GM18867 (cell line): ENCODE data around the gene ZNF366.

Source experiments
- ATAC-seq: cut with Tn5 transposase; IDR thresholded peaks from one replicate; pipeline ENCODE4 v1.9.1; 2021; ENCODE audit warnings: mild to moderate bottlenecking, moderate library complexity; ENCODE audit not compliant: unreplicated experiment

Gene ZNF366

DNA sequence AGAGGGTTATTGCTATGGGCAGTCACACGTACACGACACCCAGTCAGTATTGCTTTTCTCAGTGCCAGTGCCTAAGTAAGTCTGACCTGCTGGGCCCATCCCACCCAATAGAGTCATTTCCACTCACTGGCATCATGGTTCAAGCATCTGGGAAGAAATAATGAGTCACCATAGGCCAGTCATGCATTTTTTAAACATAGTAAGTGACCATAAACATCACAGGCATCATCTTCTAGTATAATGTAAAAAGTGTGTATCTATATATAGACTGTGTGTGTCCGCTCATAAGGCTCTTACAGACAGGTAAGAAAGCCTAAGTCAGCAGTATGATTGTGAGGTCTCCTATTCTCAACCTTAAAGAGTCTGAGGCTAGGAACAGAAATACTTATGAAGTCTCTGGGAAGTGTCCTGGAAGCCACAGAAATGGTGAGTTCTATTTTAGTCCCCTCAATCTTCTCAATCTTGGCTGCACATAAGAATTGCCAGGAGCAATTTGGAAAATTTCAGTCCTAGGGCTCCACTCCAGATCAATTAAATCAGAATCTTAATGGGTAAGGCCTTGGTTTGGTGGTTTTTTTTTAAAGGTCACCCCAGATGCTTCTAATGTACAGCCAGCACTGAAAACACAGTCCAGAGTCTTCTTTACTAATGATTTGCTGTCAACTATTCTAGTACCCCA, 65.2 kb downstream of the ZNF366 start:
- ATAC-seq: no peak

DNA sequence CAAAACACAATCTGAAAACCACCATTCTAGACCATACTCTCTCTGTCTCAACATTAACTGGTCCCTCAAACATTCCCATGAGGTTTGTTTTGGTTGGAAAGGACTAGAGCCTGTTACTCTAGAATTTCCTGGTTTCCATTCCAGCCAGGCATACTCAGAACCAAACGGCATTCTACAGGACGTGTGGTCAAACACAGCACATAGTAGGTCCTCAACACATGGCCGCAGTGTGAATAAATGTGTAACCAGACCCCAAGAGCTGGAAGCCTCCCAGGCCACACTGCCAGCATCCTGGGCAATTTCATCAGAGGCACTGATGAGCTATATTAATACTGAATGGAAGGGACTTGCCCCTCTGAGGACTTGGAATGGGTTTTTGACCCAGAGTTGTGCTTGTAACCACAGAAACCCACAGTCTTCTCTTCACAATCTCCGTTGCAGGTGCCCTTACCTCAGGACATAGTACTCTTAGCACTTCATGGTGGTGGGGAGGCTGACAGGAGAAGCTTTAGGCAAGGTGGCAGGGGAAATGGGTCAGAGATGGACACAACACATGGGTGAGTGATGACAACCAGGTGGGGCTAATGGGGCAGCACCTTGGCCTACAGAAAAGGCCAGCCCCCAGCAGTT, 66.0 kb downstream of the ZNF366 start:
- no peak for ATAC-seq

DNA sequence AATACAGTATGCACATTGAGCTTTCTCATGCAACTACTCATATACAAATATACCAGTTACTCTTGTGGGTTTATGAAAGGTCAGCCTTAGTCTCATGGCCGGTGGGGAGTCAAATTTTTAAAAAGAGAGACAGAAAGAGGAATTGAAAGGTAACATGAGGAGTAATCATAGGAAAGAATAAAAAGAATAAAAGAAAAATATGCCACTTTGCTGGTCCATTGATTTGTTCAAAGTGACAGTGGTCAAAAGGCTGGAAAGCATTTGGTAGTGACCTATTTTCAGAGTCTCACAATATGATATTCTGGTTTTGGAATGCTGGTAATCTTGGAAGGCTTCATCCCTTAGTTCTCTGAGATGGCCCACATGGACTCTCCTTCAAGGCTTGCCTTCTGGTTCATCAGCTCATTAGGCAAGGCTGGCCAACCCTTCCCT, 67.0 kb downstream of the ZNF366 start:
- peak; percentile 61 for ATAC-seq

DNA sequence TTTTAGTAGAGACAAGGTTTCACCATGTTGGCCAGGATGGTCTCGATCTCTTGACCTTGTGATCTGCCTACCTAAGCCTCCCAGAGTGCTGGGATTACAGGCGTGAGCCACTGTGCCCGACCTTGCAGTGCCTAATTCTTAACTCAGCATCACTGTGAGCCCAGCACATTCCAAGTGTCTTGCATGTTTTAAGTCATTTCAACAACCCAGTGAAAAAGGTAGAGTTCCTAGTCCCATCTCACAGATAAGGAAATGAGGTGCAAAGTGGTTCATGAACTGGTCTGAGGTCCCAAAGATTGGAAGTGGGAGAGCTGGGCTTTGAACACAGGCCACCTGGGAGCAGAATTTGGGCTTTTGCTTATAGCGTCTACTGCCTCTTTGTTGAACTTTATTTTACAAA, 68.0 kb downstream of the ZNF366 start:
- ATAC-seq: no peak

DNA sequence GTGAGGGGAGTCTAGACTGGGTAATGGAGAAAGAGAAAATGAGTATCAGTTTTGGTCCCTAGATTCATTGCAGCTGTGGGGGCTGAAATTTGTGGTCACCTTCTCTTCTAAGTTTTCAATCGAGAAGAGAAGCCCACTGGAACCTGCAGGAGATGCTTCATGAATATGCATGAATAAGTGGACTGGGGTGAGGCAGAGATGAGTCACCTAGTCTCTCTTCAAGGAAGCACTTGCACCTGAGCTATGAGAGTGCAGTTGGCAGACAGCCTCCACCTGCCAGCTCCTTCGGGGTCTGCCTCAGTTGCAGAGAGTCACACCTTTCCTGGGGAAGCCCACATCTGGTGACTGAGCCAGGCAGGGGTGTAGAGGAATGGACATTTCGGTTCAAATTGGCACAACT, 69.1 kb downstream of the ZNF366 start:
- no peak for ATAC-seq

DNA sequence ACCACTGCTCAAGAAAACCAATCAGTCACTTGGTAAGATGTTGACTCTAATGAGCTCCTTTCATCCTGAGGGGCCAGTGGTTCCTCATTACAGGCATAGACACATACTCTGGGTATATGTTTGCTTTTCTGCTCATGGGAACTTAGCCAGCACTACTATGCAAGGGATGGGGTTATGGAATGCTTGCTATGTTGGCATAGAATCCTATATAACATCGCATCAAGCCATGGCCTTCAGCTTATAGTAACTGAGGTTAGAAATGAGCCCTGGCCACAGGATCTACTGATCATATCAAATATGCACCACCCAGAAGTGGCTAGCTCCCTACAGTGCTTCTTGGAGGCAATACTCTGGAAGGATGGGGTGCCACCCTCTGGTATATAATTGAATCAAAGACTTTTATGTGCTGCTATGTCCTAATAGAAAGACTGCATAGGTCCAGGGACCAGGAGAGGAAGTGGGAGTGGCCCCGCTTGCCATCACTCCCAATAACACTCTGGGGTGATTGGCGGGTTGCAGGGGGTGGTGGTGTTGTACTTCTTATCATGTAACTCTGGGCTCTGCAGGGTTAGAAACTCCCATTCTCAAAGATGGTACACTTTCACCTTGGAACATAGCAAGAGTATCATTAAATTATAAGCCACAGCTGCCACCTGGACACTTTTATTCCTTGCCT, 70.3 kb downstream of the ZNF366 start:
- ATAC-seq: no peak

DNA sequence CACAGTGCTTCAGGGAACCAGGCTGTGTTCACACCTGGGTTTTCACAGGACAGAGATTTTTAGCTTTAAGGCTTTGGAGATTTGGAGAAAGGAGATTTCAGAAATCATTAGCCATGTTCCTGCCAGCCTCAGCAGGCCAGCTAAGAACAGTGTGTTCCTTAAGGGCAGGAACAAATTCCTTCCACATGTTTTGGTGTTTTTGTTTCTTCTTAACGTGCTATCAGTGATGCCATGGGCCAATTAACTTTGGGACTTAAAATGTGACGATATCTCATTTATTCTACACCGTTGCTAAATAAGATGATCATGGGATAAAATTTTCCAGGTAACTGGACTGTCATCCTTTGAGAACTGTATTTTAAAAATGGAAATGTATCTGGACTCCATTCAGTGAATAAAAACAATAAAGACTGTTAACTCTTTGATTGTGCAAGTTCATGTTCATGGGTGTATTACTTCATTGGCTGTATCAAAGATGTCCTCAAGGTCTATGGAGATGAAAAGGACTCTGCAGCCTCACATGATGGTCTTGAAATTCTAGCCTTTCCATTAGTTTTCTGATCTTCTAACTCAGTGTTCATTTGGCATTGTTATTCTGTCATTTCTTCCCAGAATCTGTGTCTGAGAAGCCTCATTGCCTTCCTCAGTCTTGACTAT, 72.3 kb downstream of the ZNF366 start:
- no peak for ATAC-seq

DNA sequence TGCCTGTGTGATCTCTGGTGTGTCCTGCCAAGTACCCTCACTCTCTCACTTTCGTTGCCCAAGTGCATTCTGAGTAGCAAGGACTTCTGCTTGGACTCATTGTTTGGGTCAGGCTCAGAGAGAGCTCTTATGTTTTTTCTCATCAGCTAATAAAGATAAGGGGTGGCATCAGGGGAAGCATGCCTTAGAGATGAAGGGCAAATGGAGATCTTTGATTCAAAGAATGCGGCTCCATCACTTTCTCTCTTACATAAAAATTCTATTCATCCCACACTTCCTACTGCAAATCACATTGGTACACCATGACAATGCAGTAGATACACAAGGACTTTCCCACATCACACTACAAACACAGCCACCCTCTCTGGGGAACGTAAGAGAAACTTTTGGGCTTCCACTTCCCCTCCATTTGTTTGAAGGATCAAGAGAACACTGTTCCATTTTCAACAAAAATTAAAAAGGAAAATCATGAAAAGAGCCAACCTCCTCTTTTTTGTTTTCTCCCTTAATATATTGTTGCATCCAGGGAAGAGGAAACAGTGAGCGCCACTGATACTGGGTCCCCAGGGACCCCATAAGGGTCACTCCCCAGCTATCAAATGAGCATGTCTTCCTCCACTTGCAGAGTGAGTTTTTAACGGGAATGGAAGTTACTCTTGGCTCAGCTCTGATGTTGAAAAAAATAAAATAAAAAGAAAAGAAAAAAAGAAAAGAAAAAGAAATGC, 73.0 kb downstream of the ZNF366 start:
- ATAC-seq: no peak

DNA sequence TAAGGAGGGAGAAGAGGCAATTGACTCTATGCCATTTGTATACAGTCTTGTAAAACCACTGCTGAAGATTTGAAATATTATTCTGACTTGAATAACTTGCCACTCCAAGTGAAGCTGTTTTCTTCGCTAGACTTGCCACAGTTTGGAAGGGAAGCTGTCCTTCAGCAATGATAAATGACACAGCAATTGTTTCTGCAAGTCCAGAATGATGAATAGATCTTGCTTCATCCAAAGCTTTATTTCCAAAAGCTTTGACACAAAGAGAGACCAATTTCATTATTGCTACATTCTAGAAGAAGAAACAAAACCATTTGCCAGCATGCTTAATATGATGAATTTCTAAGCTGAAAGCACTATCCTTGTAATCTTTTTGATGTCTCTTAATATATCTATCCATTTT, 73.7 kb downstream of the ZNF366 start:
- no peak for ATAC-seq

DNA sequence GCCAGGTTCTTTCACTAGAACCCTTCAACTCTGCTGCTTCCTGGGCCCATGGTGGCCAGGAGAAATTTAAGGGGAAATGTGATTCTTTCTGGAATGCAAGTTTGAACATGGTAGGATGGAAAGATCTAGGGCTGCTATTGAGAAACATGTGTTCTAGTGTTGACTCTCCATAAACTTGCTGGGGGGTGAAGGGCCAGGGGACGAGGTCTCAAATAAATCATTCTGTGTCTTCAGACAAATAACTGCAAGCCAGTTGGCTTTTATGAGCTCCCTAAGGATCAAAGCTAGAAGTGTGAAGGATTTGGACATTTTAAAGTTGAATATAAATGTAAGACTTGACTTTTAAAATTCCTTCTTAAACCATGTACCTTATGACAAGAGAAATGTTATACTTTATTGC, 78.5 kb downstream of the ZNF366 start:
- no peak for ATAC-seq

DNA sequence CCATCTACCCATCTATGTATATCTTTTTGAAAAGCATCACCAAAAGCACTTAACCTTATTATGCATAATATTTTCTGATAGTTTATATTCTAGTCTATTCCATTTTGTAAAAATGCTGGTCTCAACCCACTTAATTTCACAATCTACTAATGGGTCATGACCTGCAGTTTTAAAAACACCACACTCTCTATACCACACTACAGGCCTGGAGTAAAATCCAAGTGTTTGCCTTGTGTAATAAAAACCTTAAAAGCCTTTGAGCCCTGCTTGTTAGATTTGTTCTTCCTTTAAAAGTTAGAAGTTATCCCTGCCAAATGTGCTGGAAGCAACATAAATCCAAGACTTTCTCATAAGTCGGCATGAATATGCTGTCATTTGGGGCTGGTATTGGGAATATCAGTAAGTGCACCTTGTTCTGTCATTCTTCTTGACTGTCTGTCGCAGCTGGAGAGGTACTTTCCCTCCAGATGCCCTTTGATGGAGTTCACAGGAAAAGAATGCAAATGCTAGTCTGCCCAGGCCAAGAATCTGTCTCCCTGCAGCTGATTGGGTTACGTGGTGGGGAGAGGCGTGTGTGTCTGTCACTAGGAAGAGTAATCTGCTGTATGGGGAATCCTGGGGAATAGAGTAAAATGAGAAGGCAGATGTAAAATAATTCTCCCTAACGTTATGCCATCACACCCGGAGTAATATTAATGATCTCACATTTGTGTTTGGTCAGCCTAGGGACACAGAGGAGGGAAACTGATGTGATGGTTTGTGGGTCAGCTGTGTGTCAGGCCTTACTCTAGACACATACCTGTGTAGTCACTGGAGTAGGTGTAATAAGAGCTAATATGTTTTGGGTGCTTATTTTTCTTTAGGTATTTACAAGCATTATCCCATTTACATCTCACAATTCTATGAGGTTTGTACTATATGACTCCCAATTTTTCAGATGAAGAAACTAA, 79.4 kb downstream of the ZNF366 start:
- no peak for ATAC-seq

DNA sequence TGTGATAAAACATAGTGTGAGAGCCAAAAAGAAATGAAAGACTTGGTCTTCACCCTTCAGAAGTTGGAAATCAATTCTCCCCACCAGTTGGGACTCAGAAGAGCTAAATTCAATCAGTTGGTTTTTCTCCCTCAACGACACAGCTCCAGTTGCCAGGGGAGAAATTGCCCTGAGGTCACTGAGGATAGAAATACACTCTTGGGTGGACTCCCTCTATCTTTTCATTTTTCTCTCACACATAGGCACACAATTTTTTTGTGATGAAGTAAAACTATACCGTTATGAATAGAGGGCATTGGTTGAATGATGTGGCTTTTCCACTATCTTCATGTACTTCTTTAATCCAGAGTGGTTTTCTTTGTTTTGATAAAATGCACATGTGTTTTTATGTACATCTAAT, 80.2 kb downstream of the ZNF366 start:
- ATAC-seq: no peak

DNA sequence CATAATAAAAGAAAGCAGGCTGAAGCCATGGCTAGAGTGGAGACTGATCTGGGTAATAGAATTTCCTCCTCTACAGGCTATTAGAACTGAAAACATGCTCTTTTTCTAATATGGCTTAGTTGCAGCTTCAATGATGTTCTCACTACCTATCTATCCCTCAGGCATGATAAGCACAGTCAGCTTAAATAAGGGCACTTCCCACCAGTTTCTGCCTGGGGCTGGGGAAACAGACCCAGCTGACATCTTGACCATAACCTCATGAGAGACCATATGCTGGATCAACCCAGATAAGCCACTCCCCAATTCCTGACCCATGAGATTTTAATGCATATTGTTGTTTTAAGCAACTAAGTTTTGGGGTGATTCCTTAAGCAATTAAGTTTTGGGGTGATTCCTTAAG, 81.2 kb downstream of the ZNF366 start:
- no peak for ATAC-seq

DNA sequence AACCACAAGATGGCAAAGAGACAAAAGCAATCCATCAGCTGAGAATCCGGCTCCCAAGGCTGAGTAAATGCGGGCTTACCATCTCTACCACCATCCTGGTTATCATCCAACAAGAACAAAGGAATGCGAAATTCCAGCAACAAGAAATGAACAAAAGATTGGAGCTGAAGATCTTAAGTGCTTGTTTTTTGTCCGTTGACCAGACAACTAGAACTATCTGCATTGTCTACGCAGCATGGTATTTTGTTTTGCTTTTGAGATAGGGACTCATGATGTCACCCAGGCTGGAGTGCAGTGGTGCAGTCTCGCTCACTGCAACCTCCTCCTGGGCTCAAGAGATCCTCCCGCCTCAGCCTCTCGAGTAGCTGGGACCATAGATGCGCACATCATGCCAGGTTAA, 88.9 kb downstream of the ZNF366 start:
- ATAC-seq: no peak

DNA sequence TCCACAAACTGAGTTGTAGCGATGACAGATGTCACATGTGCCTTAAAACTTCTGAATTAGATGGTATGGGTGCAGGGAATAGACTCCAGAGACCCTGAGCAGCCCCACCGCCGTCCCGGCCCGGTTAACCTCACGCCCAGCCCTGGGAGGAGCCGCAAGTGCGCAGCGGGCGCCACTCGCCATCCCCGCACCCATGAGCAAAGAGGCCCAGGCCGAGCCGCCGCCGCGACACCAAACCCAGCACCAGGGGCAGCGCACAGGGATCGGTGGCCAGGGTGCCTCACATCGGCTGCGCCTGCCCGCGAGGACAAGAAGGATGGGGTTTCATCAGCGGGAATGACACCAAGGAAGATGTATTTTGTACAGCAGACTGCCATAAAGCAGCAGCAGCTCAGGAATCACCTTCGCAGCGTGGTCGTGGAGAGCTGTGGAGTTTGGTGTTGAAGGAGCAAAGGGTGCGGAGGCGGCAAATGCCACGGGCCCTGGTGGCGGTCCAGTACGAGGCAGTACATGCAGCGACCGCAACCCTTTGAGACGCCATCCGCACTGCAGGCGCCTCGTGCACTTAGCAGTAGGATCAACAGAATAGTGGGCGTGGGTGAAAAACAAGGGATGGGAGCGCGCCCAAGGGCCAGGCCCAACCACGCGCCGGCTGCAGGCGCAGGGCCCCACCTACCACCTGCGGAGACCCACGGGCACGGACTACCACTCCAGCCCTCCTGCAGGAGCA, 89.7 kb downstream of the ZNF366 start:
- ATAC-seq: no peak

DNA sequence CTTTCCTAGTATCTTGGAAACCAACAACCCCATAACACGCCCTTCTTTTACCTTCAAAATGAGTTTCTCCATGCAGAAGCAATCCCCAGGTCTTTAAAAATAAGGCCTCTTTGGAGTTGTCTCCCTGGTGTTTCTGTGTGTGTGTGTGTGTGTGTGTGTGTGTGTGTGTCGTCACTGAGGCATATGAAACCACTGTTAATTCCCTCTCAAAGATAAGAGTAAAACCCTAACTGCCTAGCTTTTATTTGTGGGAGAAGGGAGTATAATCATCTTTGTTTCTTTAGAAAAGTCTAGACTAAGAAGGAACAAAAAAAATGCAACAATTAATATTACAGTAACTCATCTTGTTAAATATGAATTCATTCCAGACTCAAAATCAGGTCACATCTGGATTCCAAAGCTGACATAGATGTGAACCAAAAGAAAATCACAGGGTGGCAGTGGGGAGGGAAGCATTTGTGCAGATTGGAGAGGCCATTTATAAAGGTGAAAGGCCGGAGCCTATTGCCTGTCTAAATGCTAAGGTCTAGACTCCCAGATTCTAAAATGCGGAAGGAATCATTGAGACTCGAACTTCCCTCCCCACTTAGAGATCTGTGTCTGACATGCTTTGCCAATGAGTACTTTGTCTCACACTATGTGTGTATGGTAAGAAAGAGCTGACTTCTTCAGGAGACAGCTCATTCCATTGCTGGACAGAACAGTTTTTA, 91.4 kb downstream of the ZNF366 start:
- ATAC-seq: no peak

DNA sequence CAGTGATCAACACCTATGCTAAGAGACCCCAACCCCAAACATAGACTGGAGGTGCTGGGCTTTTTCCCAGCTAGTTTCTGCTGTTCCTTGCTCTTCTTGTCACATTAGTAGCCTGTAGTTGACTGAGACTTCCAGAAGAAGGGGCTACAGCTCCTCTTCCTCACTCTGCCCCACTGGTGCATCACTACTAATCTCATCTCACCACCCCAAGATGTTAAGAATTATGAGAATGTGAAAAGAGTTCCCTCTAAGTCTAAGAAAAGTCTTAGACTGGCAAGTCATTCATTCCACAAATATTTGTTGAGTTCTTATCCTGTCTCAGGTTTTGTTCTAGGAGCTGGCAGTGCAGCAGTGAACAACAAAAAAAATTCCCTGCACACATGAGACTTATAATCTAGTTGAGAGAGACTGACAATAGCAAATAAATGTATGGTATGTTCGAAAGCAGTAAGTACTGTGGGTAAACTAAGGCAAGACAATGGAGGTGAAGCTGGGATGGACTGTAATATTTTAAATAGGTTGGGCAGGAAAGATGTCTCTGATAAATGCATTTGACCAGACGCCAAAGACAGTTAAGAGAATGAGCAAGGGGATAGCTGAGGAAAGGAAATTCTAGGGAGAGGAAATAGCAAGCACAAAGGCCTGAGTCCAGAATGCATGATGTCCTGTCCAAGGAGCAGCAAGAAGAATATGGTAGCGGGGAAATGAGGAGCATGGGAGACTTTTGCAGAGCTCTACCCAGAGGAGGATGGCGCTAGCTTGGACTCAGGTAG, 94.7 kb downstream of the ZNF366 start:
- no peak for ATAC-seq

DNA sequence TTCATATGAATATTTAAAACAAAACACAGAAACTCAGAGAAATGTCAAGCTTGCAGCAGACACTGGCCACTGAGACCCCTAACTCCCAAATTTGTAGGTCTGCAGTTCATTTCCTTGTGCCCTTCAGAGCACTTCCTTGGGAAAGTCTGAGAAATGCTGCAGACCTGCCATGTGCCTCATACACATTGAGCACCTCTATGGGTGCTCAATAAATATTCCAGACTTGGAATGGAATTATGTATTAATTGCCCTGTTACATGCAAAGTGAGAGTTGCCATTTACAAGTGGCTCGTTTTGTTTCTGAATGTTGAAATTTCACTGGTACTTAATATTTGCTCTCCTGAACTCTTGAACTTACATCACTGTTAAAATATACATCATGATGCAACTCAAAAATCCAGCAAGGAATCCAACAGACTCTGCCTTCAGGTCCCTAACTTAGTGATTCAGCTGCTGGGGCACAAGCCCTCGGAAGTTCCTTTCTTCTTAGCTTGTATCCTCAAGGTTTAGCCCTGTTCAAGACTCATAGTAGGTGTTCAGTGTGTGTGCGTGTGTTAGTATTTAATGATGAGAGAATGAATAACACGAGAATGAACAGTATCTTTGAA, 96.4 kb downstream of the ZNF366 start:
- no peak for ATAC-seq
